ENCODE measurements around the gene SCARB2.

GRCh38 chr4:76194325-76194724 lies 19.3 kb downstream of the SCARB2 start:
- TF ChIP-seq SIN3A (IDR thresholded peaks at IDR 0.05; ENCODE audit: borderline replicate concordance, insufficient read depth, low read length): no peak
- TF ChIP-seq POLR2AphosphoS5 (IDR thresholded peaks at IDR 0.05; ENCODE audit: low read depth, low read length): no peak
- no peak for TF ChIP-seq REST (IDR thresholded peaks at IDR 0.05; ENCODE audit: insufficient read depth in 1 of 2, low read depth in 2 of 2, low read length in 2 of 2)

Measured in PFSK-1 (cell line).